GM06990 (cell line): ENCODE data around the gene PRM2.
A peak's percentile ranks its signal among the peaks of the same experiment; 100 is the strongest.
"Not testable (repeated sequence)": the region's sequence is repeated elsewhere in the genome, so short reads cannot be mapped to it uniquely, and the experiment has no call there.

Source experiments
- DNase-seq: peaks from one replicate; pipeline ENCODE4 v3.0.0-alpha.2; 2011; ENCODE audit not compliant: insufficient read length; ENCODE audit errors: extremely low read depth
- H3K27me3 ChIP-seq: replicated peaks from 2 replicates; pipeline ENCODE4 v1.6.0; 2011; ENCODE audit warnings: low read length; ENCODE audit not compliant: control insufficient read depth, insufficient read depth
- H3K36me3 ChIP-seq: 2 replicates; pipeline ENCODE4 v1.5.1; 2011; ENCODE audit warnings: low read length; ENCODE audit not compliant: control insufficient read depth, insufficient read depth
- H3K4me3 ChIP-seq: replicated peaks from 2 replicates; pipeline ENCODE4 v1.5.1; 2011; ENCODE audit warnings: low read depth, mild to moderate bottlenecking, control low read depth, low read length
- TF ChIP-seq, protein P1 (sequence below): IDR thresholded peaks from 2 replicates; pipeline ENCODE4 v1.5.1; 2011; ENCODE audit warnings: low read length, control low read depth, mild to moderate bottlenecking, inconsistent platforms; ENCODE audit not compliant: insufficient read depth, poor library complexity, severe bottlenecking

Gene PRM2

DNA sequence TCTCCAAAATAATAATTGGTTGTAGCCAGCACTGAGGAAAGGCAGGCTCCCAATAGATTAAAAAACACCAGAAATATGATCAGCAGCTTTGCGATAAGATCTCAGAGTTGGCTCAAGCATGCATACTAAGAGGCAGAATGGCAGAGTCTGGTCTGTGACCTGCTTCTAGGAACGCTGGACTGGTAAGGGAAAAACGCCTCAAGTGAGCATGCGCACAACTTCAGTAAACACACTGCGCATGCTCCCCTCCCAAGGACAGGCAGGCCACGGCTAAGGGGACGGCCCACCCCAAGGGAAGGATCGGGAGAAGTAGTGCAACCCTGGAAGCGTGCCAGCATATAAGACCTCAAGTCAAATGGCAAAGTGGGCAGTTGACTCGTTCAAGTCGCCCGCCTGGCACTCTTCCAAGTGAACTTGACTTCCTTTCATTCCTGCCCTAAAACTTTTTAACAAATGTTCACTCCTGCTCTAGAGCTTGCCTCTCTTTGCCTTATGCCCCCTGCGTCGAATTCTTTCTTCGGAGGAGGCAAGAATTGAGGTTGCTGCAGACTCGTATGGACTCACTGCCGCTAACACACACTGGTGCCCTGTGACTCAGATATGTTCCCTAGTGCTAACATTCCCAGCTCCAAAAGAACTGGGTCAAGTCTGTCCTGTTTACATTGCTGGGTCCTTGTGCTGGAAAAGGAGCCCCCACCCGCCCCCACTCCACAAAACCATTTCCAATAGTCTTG lies 27.3 kb upstream of the PRM2 start:
- H3K36me3 ChIP-seq, result no peaks in the 10 kb centered on the region
- no peaks in the 10 kb centered on the region for H3K27me3 ChIP-seq
- DNase-seq, result no peak
- no peak overlapping the region for H3K4me3 ChIP-seq
- TF ChIP-seq, protein P1, sequence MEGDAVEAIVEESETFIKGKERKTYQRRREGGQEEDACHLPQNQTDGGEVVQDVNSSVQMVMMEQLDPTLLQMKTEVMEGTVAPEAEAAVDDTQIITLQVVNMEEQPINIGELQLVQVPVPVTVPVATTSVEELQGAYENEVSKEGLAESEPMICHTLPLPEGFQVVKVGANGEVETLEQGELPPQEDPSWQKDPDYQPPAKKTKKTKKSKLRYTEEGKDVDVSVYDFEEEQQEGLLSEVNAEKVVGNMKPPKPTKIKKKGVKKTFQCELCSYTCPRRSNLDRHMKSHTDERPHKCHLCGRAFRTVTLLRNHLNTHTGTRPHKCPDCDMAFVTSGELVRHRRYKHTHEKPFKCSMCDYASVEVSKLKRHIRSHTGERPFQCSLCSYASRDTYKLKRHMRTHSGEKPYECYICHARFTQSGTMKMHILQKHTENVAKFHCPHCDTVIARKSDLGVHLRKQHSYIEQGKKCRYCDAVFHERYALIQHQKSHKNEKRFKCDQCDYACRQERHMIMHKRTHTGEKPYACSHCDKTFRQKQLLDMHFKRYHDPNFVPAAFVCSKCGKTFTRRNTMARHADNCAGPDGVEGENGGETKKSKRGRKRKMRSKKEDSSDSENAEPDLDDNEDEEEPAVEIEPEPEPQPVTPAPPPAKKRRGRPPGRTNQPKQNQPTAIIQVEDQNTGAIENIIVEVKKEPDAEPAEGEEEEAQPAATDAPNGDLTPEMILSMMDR, result no peak

DNA sequence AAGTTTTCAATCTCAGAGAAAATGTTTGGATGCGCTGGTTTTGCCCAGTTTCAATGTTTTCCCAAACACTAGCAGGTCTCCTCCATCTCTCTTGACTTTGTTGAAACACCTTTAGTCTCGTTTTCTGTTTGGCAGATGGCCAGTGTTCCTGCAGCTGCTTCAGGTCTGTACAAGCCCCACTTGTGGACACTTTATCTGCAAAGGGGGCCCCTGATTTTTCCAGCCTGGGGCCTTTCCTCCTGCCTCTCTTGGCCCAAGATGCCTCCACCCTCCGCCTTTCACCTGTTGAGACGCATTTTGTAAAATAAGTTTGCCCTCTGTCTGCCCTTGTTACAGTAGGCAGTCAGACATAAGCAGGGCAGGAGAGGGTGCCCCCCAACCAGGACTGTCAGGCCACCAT lies 26.7 kb upstream of the PRM2 start:
- Histone ChIP-seq H3K4me3 (no peak overlapping the region), H3K27me3 (no peaks in the 10 kb centered on the region), H3K36me3 (no peaks in the 10 kb centered on the region)
- no peak for DNase-seq
- TF ChIP-seq, protein P1, result no peak

DNA sequence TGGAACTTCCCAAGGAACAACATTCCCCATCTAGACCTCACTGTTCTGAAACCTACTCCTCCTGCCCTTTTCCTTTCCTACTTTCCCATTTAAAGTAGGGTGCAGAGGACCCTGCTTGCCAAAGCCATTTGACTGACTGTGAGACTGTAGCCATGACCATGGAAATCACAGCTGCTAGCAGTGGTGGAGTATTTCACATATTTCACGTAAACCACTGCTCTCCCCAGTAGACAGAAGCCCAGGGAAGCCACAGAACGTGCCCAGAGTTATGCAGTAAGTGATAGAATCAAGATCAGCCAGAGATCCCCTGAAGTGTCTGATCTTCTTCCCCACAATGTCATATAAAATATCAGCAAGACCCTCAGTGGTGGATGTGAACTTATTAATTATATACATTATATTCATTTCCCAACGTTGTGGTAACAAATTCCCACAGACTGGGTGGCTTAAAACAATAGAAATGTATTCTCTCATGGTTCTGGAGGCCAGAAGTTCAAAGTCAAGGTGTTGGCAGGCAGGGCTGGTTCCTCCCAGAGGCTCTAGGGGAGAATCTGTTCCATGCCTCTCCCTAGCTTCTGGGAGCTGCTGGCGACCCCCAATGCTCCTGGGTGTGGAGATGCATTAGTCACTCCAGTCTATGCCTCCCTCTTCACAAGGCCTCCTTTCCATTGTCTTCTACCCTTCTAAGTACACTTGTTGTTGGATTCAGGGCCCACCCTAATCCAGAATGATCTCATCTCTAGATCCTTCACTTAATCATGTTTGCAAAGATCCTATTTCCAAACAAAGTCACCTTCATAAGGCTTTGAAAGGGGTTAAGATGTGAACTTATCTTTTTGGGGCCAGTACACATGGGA lies 25.6 kb upstream of the PRM2 start:
- H3K4me3 ChIP-seq, result no peak overlapping the region
- DNase-seq, result no peak
- no peaks in the 10 kb centered on the region for H3K27me3 ChIP-seq
- TF ChIP-seq, protein P1, result no peak
- no peaks in the 10 kb centered on the region for H3K36me3 ChIP-seq

DNA sequence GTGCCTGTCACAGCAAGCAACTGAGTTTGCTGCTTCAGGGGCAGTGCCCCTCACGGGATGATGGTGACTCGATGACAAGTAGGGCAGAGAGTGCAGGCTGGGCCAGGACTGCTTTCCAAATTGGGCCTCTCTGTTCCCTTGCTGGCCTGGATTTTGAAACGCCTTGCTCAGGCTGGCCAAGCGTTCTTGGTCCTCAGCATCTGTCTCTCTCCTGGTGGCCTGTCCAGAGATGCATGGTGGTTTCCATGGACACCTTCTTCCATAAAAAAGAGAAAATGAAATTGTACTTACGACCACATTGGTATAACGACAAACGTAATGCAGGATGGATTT lies 24.2 kb upstream of the PRM2 start:
- DNase-seq, result no peak
- TF ChIP-seq, protein P1, result no peak
- no peaks in the 10 kb centered on the region for H3K36me3 ChIP-seq
- no peak overlapping the region for H3K4me3 ChIP-seq
- no peaks in the 10 kb centered on the region for H3K27me3 ChIP-seq

DNA sequence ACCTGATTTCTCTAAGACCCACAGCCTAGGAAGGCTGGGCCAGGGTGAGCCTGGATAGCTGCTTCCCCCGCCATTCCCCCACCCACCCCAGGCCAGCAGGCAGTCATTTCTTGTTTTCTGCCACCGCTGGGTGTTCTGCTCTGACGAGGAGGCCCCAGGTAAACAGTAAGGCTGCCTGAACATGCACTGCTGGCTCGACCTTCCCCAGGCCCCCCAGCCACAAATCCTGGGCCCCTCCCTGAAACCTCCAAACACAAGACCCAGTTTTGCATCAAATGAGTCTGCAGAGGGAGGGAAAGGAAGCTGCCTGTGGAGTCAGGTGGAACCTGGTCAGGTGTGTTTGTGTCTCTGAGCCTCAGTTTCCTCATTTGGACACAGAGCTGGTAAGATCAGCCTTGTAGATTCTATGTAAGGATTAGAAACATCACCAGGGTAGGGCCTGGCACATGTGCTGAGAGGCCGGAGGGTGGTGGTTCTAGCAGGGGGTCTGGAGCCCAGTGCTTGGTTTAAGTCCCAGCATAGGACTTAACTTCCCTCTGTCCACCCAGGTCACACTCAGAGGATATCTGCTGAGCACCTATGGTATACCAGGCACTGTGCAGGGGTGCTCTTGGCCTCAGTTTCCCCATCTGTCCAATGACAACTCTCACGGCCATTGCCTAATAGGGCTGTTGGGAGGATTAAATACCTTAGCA lies 23.7 kb upstream of the PRM2 start:
- H3K27me3 ChIP-seq, result no peaks in the 10 kb centered on the region

DNA sequence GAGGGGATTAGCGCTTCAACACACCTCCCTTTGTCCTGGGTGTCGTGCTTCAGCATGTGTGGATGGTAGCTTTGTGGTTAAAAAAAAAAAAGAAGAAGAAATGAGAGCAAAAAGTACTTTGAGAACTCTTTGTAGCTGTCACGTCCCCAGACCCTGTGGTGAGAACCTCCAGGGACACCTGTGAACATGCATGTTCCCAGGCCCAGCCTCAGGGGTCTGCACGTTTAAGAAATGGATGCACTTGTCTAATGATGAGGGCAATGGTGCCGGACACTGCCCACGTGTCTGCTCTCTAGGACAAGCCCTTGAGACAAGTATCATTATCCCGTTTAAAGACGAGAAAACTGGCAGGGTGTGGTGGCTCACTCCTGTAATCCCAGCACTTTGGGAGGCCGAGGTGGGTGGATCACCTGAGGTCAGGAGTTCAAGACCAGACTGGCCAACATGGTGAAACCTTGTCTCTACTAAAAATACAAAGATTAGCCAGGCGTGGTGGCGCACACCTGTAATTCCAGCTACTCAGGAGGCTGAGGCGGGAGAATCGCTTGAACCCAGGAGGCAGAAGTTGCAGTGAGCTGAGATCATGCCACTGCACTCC lies 22.8 kb upstream of the PRM2 start:
- H3K36me3 ChIP-seq, H3K4me3 ChIP-seq, H3K27me3 ChIP-seq: not testable (repeated sequence)
- peak; percentile 57 for DNase-seq

More for the DNA sequence above, 23.7 kb upstream of the PRM2 start:
- H3K36me3 ChIP-seq, result no peaks in the 10 kb centered on the region
- TF ChIP-seq, protein P1, result no peak
- no peak overlapping the region for H3K4me3 ChIP-seq
- no peak for DNase-seq
